Lower lobe of right lung (tissue), 2 donors: ENCODE measurements around the gene NSFL1C. TPM values are rescaled to one million over a fixed set of nuclear protein-coding genes. Genes with fewer than 3 reads are reported as not detected.

ENCODE experiments used
- ATAC-seq, 2 donors: fragments of 200-7000 bp; cut with Tn5 transposase; one replicate each; pipeline ENCODE4 v1.9.1; 2020 to 2022; ENCODE audit warnings: mild to moderate bottlenecking in 2 of 2, moderate library complexity in 2 of 2
- DNase-seq: peaks from one replicate; pipeline ENCODE4 v3.0.0-alpha.2; 2020
- H3K27ac ChIP-seq: fragments of 200-600 bp; one replicate; pipeline ENCODE4 v1.8.0; 2022
- H3K27me3 ChIP-seq: fragments of 200-600 bp; one replicate; pipeline ENCODE4 v1.8.0; 2022; ENCODE audit warnings: low read depth
- H3K36me3 ChIP-seq: fragments of 200-600 bp; one replicate; pipeline ENCODE4 v1.8.0; 2022; ENCODE audit warnings: mild to moderate bottlenecking
- H3K4me1 ChIP-seq: fragments of 200-600 bp; one replicate; pipeline ENCODE4 v1.8.0; 2022
- H3K4me3 ChIP-seq: fragments of 200-600 bp; one replicate; pipeline ENCODE4 v1.8.0; 2022; ENCODE audit warnings: mild to moderate bottlenecking
- H3K9me3 ChIP-seq: fragments of 200-600 bp; one replicate; pipeline ENCODE4 v1.8.0; 2022
- intact Hi-C: fragments of 100-400 bp; cut with DNase I; formaldehyde crosslinking; loops from one replicate; pipeline ENCODE4 v1.11.0; 2022
- total RNA-seq: library from RNA; stranded (reverse); fragmentation: NEBNext Ultra II Directional; extraction: Animal tissue kit (Norgen Biotek cat#: 25700); gene quantifications from one replicate; pipeline ENCODE4 v1.2.1, GENCODE V29; 2021
- TF ChIP-seq, protein P1 (sequence below): fragments of 200-600 bp; IDR thresholded peaks from one replicate; pipeline ENCODE4 v1.8.0; 2022; ENCODE audit warnings: antibody characterized with exemption, mild to moderate bottlenecking
- donor health status: DM: no; HTN: yes; CAD: no; lungs with severe emphysema.

Gene NSFL1C
- total RNA-seq, 1 donor from 2014 or later, result 73.8 TPM

DNA sequence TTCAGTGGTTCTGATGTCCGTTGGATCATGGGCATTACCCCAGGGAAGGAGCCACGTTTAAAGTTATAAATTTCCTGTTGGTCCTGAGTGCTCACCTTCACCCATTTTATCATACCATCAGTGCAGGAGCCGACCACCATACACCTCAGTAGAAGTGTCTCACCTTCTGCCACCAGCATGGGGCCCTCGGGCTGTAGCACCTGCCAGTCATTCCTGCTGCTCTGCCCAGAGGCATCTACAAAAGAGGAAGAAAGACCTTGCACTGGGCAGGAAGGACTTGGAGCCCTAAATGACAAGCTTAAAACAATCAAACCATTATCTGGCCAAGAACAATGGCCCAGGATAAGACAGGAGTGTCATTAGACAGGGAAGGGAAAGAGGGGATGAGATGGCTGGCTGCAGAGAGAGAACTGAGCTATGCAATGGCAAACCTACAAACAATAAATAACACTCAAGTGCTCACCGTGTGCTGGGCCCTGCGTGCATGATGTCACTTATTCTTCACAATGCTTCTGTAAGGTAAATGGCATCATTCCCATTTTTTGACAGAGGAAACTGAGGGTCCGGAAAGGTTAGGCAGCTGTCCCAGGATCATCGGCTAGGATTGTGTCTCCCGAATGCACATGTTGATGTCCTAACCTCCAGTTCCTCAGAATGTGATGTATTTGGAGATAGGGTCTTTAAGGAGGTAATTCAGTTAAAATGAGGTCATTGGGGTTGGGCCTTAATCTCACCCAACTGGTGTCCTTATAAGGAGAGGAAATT is 13.4 kb upstream of the NSFL1C start:
- no peaks in the 10 kb centered on the region for H3K36me3 ChIP-seq
- TF ChIP-seq, protein P1, sequence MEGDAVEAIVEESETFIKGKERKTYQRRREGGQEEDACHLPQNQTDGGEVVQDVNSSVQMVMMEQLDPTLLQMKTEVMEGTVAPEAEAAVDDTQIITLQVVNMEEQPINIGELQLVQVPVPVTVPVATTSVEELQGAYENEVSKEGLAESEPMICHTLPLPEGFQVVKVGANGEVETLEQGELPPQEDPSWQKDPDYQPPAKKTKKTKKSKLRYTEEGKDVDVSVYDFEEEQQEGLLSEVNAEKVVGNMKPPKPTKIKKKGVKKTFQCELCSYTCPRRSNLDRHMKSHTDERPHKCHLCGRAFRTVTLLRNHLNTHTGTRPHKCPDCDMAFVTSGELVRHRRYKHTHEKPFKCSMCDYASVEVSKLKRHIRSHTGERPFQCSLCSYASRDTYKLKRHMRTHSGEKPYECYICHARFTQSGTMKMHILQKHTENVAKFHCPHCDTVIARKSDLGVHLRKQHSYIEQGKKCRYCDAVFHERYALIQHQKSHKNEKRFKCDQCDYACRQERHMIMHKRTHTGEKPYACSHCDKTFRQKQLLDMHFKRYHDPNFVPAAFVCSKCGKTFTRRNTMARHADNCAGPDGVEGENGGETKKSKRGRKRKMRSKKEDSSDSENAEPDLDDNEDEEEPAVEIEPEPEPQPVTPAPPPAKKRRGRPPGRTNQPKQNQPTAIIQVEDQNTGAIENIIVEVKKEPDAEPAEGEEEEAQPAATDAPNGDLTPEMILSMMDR, result no peak
- no peaks in the 10 kb centered on the region for H3K9me3 ChIP-seq
- DNase-seq (no peak), ATAC-seq (peak in 1 of 2 donors; percentile 16)
- intact Hi-C loops, result no loop called here
- H3K4me3 ChIP-seq, result no peak overlapping the region
- H3K4me1 ChIP-seq, result no peaks in the 10 kb centered on the region
- peaks cover 5% of the 10 kb centered on the region for H3K27me3 ChIP-seq
- H3K27ac ChIP-seq, result no peak overlapping the region

DNA sequence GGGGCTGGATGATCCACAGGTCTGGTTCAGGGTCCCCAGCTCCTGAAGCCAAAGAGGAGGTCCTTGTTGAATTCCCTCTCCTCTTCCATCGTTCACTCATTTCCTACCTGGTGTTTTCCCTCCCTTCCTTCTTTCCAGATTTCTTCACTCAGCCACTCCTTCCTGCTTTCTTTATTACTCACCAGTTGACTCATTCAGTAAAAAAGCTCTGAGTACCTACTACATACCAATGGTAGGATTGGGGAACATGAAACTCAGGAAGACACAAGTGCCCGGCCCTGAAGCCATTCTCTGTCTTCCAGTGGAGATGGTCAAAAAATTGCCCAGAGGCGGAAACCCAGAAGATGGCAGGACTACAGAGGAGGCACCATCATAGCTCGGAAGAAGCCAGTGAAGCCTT is 11.9 kb upstream of the NSFL1C start:
- Histone ChIP-seq H3K4me3 (no peak overlapping the region), H3K27ac (no peak overlapping the region), H3K9me3 (no peaks in the 10 kb centered on the region), H3K36me3 (no peaks in the 10 kb centered on the region), H3K4me1 (no peaks in the 10 kb centered on the region), H3K27me3 (peaks cover 5% of the 10 kb centered on the region)
- ATAC-seq (no peak), DNase-seq (no peak)
- intact Hi-C loops, result no loop called here
- TF ChIP-seq, protein P1, result no peak

DNA sequence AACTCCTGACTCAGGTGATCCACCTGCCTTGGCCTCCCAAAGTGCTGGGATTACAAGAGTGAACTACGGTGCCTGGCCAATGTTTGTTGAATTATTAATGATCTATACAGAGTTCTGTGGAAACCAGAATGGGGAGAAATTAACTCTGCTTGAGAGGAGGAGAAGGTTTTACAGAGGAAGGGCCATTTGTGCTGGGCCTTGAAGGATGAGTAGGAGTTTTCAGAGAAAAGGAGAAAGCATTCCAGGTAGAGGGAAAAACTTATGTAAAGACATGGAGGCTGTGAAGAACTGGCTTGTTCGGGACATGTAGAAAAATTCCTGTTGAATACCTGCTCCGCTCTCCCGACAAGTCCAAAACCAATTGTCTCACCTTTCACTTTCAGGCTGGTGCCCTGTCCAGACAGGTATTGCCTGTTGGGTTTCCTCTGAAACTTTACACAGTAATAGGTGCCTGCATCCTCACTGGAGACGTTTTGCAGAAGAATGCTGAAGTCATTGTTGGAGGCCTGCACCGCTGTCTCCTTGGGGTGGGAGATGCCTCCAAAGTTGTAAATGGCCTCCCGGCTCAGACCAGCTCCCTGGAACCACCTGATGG is 11.3 kb upstream of the NSFL1C start:
- Histone ChIP-seq H3K4me1 (peaks cover under 1% of the 10 kb centered on the region), H3K27ac (no peak overlapping the region), H3K4me3 (no peak overlapping the region), H3K9me3 (no peaks in the 10 kb centered on the region), H3K27me3 (peaks cover 4% of the 10 kb centered on the region), H3K36me3 (no peaks in the 10 kb centered on the region)
- intact Hi-C loops, result no loop called here
- no peak for ATAC-seq
- no peak for DNase-seq
- TF ChIP-seq, protein P1, result no peak

DNA sequence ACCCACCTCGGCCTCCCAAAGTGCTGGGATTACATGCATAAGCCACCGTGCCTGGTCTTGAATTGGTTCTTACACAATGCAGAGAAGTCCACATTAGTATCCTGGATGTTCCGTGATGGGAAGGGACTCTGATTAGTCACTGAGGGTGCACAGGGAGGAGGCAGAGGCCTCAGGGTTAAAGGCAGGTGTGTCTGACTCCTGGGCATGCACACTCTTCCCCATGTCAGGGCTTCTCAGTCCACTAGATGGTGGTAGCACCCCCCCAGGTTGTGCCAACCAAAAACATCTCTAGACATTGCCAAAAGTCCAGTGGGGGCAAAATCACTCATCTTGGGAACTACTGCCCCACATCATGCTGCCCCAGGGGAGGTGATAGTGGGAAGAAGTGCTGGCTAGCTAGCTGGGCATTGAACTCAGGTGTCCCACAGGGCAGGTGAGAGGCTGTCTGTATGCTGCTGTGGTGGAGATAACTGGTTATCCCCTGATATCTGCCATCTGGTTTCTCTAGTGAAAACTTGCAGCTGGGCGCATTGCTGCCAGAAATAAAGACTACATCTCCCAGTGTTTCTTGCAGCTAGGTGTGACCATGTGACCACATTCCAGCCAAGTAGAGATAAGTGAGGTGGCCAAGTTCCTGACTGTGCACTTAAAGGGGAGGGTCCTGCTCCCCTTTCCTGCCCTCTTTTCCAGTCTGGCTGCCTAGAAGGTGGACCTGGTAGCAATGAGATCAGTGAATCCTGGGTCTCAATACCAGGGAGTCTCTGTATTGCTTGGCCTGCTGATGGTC is 8.4 kb upstream of the NSFL1C start:
- no peak for ATAC-seq
- no peak overlapping the region for H3K27ac ChIP-seq
- no peak for DNase-seq
- TF ChIP-seq, protein P1, result no peak
- no peaks in the 10 kb centered on the region for H3K36me3 ChIP-seq
- intact Hi-C loops, result no loop called here
- peaks cover 9% of the 10 kb centered on the region for H3K4me1 ChIP-seq
- no peak overlapping the region for H3K4me3 ChIP-seq
- H3K9me3 ChIP-seq, result no peaks in the 10 kb centered on the region
- H3K27me3 ChIP-seq, result no peaks in the 10 kb centered on the region

DNA sequence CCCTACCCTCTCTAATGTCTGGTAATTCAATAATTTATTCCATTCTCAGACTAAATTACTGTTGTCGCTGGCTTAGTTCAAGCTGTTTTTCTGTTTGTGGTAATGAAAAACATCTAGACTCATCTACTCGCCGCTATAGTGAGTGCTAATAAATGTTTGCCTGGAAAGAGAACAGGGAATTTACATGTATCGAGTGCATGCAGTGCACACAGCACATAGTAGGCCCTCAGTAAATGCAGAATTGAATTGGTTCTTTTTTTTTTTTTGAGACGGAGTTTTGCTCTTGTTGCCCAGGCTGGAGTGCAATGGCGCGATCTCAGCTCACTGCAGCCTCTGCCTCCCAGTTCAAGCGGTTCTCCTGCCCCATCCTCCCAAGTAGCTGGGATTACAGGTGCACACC is 7.7 kb upstream of the NSFL1C start:
- no peak overlapping the region for H3K27ac ChIP-seq
- no peaks in the 10 kb centered on the region for H3K36me3 ChIP-seq

More for the DNA sequence above, 7.7 kb upstream of the NSFL1C start:
- H3K27me3 ChIP-seq, result no peaks in the 10 kb centered on the region
- TF ChIP-seq, protein P1, result no peak
- H3K4me1 ChIP-seq, result peaks cover 16% of the 10 kb centered on the region
- no peaks in the 10 kb centered on the region for H3K9me3 ChIP-seq
- intact Hi-C loops, result no loop called here
- DNase-seq, result no peak
- H3K4me3 ChIP-seq, result no peak overlapping the region
- ATAC-seq, result no peak
